ENCODE results near the gene CEP192.

- TF ChIP-seq CTCF (IDR thresholded peaks at IDR 0.05) (no peak), POLR2A (IDR thresholded peaks at IDR 0.05) (no peak)
These were observed 134.0 kb downstream of the CEP192 start for GRCh38 chr18:13125191-13125590.
